ENCODE measurements around the gene KIAA1671. TPM values are rescaled to one million over a fixed set of nuclear protein-coding genes. Genes with fewer than 3 reads are reported as not detected.

KIAA1671 gene
- total RNA-seq, 2 experiments from 2014 or later: 12.3 to 14.0 TPM

- peak; percentile 7 for DNase-seq
- POLR2A ChIA-PET: no interaction called here
Measured at GRCh38 chr22:24937114-24937513, 15.4 kb upstream of the KIAA1671 start.

GRCh38 chr22:24938741-24939341, 13.7 kb upstream of the KIAA1671 start:
- H3K4me1 Mint-ChIP-seq: no peaks in the 10 kb centered on the region
- no peaks in the 10 kb centered on the region for H3K36me3 Mint-ChIP-seq (ENCODE audit: low read depth)
- ATAC-seq (peak; percentile 55), DNase-seq (peak; percentile 38)
- no peak overlapping the region for H3K4me3 Mint-ChIP-seq
- ChIA-PET POLR2A (no interaction called here), CTCF (interaction anchor here (0.9 to 4.4 kb wide), 7 partner anchors 8 to 133 kb away, joined by 3 to 50 read pairs (median 4); no protein-coding TSS in a partner anchor)
- H3K9me3 Mint-ChIP-seq (ENCODE audit: low read depth): no peaks in the 10 kb centered on the region
- peaks cover 4% of the 10 kb centered on the region for H3K27me3 Mint-ChIP-seq
- H3K27ac Mint-ChIP-seq: no peak overlapping the region
- intact Hi-C loops (cut with DNase I, micrococcal nuclease): loop anchor here (1.0 to 2.0 kb wide), 2 partner anchors 109 to 118 kb away; no protein-coding TSS in a partner anchor

More at GRCh38 chr22:24937114-24937513, 15.4 kb upstream of the KIAA1671 start:
- Mint-ChIP-seq H3K4me1 (no peaks in the 10 kb centered on the region), H3K9me3 (ENCODE audit: low read depth) (no peaks in the 10 kb centered on the region), H3K27ac (no peak overlapping the region), H3K27me3 (peaks cover 2% of the 10 kb centered on the region), H3K4me3 (no peak overlapping the region), H3K36me3 (ENCODE audit: low read depth) (no peaks in the 10 kb centered on the region)
- peak; percentile 49 for ATAC-seq
- CTCF ChIA-PET: interaction anchor here (0.6 to 4.4 kb wide), 4 partner anchors 112 to 135 kb away, joined by 4 to 50 read pairs (median 6); no protein-coding TSS in a partner anchor
- intact Hi-C loops (cut with DNase I, micrococcal nuclease): no loop called here

- ATAC-seq: no peak
- ChIA-PET POLR2A (no interaction called here), CTCF (interaction anchor here (0.6 to 1.4 kb wide), 3 partner anchors 107 to 1868 kb away, joined by 3 to 7 read pairs (median 5); no protein-coding TSS in a partner anchor)
- Mint-ChIP-seq H3K4me3 (no peak overlapping the region), H3K9me3 (ENCODE audit: low read depth) (no peaks in the 10 kb centered on the region), H3K27ac (no peak overlapping the region), H3K27me3 (peaks cover 11% of the 10 kb centered on the region), H3K36me3 (ENCODE audit: low read depth) (no peaks in the 10 kb centered on the region), H3K4me1 (no peaks in the 10 kb centered on the region)
- DNase-seq: no peak
- intact Hi-C loops (cut with DNase I, micrococcal nuclease): no loop called here
Measured at GRCh38 chr22:24942301-24942700, 10.2 kb upstream of the KIAA1671 start.

- Mint-ChIP-seq H3K36me3 (ENCODE audit: low read depth) (no peaks in the 10 kb centered on the region), H3K9me3 (ENCODE audit: low read depth) (no peaks in the 10 kb centered on the region), H3K27ac (no peak overlapping the region), H3K4me1 (no peaks in the 10 kb centered on the region), H3K27me3 (peaks cover 16% of the 10 kb centered on the region), H3K4me3 (no peak overlapping the region)
- DNase-seq (no peak), ATAC-seq (no peak)
- intact Hi-C loops (cut with DNase I, micrococcal nuclease): no loop called here
- ChIA-PET CTCF (interaction anchor here (1.5 to 2.0 kb wide), 2 partner anchors 18 to 104 kb away, joined by 3 to 7 read pairs; no protein-coding TSS in a partner anchor), POLR2A (no interaction called here)
Measured at GRCh38 chr22:24944217-24944937, 8.1 kb upstream of the KIAA1671 start.

GRCh38 chr22:24945430-24945829, 7.1 kb upstream of the KIAA1671 start:
- no peak for DNase-seq
- POLR2A ChIA-PET: no interaction called here
- CTCF ChIA-PET: no interaction called here

GRCh38 chr22:24947383-24947782, 5.1 kb upstream of the KIAA1671 start:
- Mint-ChIP-seq H3K9me3 (ENCODE audit: low read depth) (no peaks in the 10 kb centered on the region), H3K27me3 (peaks cover 34% of the 10 kb centered on the region), H3K4me3 (no peak overlapping the region), H3K36me3 (ENCODE audit: low read depth) (no peaks in the 10 kb centered on the region), H3K27ac (no peak overlapping the region), H3K4me1 (peaks cover 6% of the 10 kb centered on the region)
- intact Hi-C loops (cut with DNase I, micrococcal nuclease): no loop called here
- POLR2A ChIA-PET: no interaction called here
- ATAC-seq (no peak), DNase-seq (no peak)
- CTCF ChIA-PET: interaction anchor here (9.5 kb wide), 1 partner anchor 102 kb away, joined by 79 read pairs; no protein-coding TSS in a partner anchor

More at GRCh38 chr22:24945430-24945829, 7.1 kb upstream of the KIAA1671 start:
- no peak overlapping the region for H3K4me3 Mint-ChIP-seq
- no peaks in the 10 kb centered on the region for H3K4me1 Mint-ChIP-seq
- H3K9me3 Mint-ChIP-seq (ENCODE audit: low read depth): no peaks in the 10 kb centered on the region
- no peaks in the 10 kb centered on the region for H3K36me3 Mint-ChIP-seq (ENCODE audit: low read depth)
- intact Hi-C loops (cut with DNase I, micrococcal nuclease): no loop called here
- no peak for ATAC-seq
- H3K27ac Mint-ChIP-seq: no peak overlapping the region
- H3K27me3 Mint-ChIP-seq: peaks cover 25% of the 10 kb centered on the region

- POLR2A ChIA-PET: no interaction called here
Measured at GRCh38 chr22:24947881-24948280, 4.6 kb upstream of the KIAA1671 start.

GRCh38 chr22:24948356-24949202, 3.9 kb upstream of the KIAA1671 start:
- peaks cover 10% of the 10 kb centered on the region for H3K4me1 Mint-ChIP-seq
- H3K9me3 Mint-ChIP-seq (ENCODE audit: low read depth): no peaks in the 10 kb centered on the region
- ATAC-seq: no peak
- peaks cover 36% of the 10 kb centered on the region for H3K27me3 Mint-ChIP-seq
- H3K27ac Mint-ChIP-seq: no peak overlapping the region
- ChIA-PET CTCF (interaction anchor here (0.6 to 9.5 kb wide), 2 partner anchors 101 to 196 kb away, joined by 4 to 79 read pairs; no protein-coding TSS in a partner anchor), POLR2A (no interaction called here)
- H3K36me3 Mint-ChIP-seq (ENCODE audit: low read depth): no peaks in the 10 kb centered on the region
- intact Hi-C loops (cut with DNase I, micrococcal nuclease): no loop called here
- DNase-seq: no peak
- H3K4me3 Mint-ChIP-seq: no peak overlapping the region

More at GRCh38 chr22:24947881-24948280, 4.6 kb upstream of the KIAA1671 start:
- Mint-ChIP-seq H3K36me3 (ENCODE audit: low read depth) (no peaks in the 10 kb centered on the region), H3K4me3 (no peak overlapping the region), H3K9me3 (ENCODE audit: low read depth) (no peaks in the 10 kb centered on the region), H3K27ac (no peak overlapping the region), H3K27me3 (peaks cover 32% of the 10 kb centered on the region), H3K4me1 (peaks cover 7% of the 10 kb centered on the region)
- intact Hi-C loops (cut with DNase I, micrococcal nuclease): no loop called here
- DNase-seq: no peak
- CTCF ChIA-PET: interaction anchor here (9.5 kb wide), 1 partner anchor 102 kb away, joined by 79 read pairs; no protein-coding TSS in a partner anchor
- ATAC-seq: no peak

GRCh38 chr22:24950272-24950902, 2.1 kb upstream of the KIAA1671 start:
- DNase-seq (no peak), ATAC-seq (no peak)
- intact Hi-C loops (cut with DNase I, micrococcal nuclease): no loop called here
- H3K27me3 Mint-ChIP-seq: peaks cover 44% of the 10 kb centered on the region
- ChIA-PET POLR2A (no interaction called here), CTCF (interaction anchor here (0.6 to 9.5 kb wide), 2 partner anchors 99 to 100 kb away, joined by 5 to 79 read pairs; no protein-coding TSS in a partner anchor)
- no peak overlapping the region for H3K27ac Mint-ChIP-seq
- no peak overlapping the region for H3K4me3 Mint-ChIP-seq
- H3K4me1 Mint-ChIP-seq: peaks cover 10% of the 10 kb centered on the region
- H3K36me3 Mint-ChIP-seq (ENCODE audit: low read depth): no peaks in the 10 kb centered on the region
- no peaks in the 10 kb centered on the region for H3K9me3 Mint-ChIP-seq (ENCODE audit: low read depth)

GRCh38 chr22:24952837-24953383, 394 bp downstream of the KIAA1671 start:
- DNase-seq (peak; percentile 11), ATAC-seq (no peak)
- Mint-ChIP-seq H3K4me1 (peaks cover 10% of the 10 kb centered on the region), H3K27me3 (peaks cover 41% of the 10 kb centered on the region), H3K4me3 (peak overlapping the region; percentile 27), H3K27ac (no peak overlapping the region), H3K36me3 (ENCODE audit: low read depth) (no peaks in the 10 kb centered on the region), H3K9me3 (ENCODE audit: low read depth) (no peaks in the 10 kb centered on the region)
- POLR2A ChIA-PET: no interaction called here
- intact Hi-C loops (cut with DNase I, micrococcal nuclease): loop anchor here (1.0 to 2.0 kb wide), 6 partner anchors 41 to 496 kb away; no protein-coding TSS in a partner anchor
- CTCF ChIA-PET: interaction anchor here (0.5 to 9.5 kb wide), 5 partner anchors 12 to 146 kb away, joined by 3 to 79 read pairs (median 3); no protein-coding TSS in a partner anchor

Measured in activated CD4-positive, alpha-beta T cell treated with anti-CD3 and anti-CD28 coated beads for 36 hours (primary cell).